ENCODE results near the gene AP2A2. TPM values are rescaled to one million over a fixed set of nuclear protein-coding genes. Genes with fewer than 3 reads are reported as not detected.

The AP2A2 gene
- total and polyA plus RNA-seq, 11 donors, result 20.4 to 71.4 (median 36.5) TPM

DNA sequence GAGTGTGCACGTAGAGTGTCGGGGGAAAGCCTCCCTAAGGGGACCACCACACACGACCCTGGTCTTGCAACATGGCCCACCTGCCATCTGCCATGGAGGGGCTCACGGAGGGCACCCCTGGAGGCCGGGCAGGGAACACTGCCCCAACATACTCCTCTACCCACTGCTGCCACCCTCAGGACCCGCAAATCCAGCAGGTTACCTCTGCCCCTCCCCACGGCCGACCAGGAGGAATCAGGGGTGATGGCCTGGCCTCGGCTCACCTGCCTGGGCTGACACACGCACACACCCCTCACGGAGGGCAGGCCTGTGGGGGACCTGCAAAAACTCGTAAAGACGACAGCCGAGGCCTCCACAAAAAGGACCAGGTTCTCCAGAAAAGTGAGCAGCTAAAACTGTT, 45.2 kb upstream of the AP2A2 start:
- 88 to 93% (median 90%) methylated on average over 8 to 14 of the region's 14 CpGs for WGBS, 4 donors
- Histone ChIP-seq H3K36me3 (peaks cover 0 to 34% (median 14%) of the 10 kb centered on the region in 9 donors), H3K4me1 (peaks cover 0 to 12% (median 0%) of the 10 kb centered on the region in 12 donors)

DNA sequence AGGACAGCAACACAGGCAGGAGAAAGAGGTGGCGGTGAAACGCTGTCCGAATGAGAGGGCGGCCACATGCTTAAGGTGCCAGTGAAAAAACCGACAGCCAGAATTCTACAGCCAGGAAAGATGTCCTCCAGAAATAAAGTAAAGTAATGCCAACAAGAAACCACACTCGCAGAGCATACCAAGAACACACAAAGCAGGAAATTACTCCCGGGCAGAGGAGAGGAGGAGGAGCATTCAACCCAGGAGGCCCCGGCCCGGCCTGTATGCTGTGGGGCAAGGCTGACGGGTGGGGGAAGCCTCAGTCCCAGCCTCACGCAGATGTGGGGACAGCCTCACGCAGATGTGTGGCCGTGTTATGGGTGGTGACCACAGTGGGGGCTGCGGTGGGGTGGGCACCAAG, 43.1 kb upstream of the AP2A2 start:
- no peak overlapping the region for H3K4me3 ChIP-seq
- WGBS, 4 donors, result 87 to 93% (median 92%) methylated on average over 9 to 14 of the region's 14 CpGs
- H3K36me3 ChIP-seq, result peaks cover 0 to 42% (median 18%) of the 10 kb centered on the region in 9 donors
- TF ChIP-seq, protein P1, sequence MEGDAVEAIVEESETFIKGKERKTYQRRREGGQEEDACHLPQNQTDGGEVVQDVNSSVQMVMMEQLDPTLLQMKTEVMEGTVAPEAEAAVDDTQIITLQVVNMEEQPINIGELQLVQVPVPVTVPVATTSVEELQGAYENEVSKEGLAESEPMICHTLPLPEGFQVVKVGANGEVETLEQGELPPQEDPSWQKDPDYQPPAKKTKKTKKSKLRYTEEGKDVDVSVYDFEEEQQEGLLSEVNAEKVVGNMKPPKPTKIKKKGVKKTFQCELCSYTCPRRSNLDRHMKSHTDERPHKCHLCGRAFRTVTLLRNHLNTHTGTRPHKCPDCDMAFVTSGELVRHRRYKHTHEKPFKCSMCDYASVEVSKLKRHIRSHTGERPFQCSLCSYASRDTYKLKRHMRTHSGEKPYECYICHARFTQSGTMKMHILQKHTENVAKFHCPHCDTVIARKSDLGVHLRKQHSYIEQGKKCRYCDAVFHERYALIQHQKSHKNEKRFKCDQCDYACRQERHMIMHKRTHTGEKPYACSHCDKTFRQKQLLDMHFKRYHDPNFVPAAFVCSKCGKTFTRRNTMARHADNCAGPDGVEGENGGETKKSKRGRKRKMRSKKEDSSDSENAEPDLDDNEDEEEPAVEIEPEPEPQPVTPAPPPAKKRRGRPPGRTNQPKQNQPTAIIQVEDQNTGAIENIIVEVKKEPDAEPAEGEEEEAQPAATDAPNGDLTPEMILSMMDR (IDR thresholded peaks at IDR 0.05), result no peak
- no peak for TF ChIP-seq POLR2A (IDR thresholded peaks at IDR 0.05)
- intact Hi-C loops (cut with DNase I), result no loop called here
- no peaks in the 10 kb centered on the region for H3K27me3 ChIP-seq
- no peak for DNase-seq
- H3K9me3 ChIP-seq, result no peaks in the 10 kb centered on the region
- no peak overlapping the region for H3K27ac ChIP-seq
- no peaks in the 10 kb centered on the region for H3K4me1 ChIP-seq
- ATAC-seq, result no peak

More for the DNA sequence above, 45.2 kb upstream of the AP2A2 start:
- Histone ChIP-seq H3K9me3 (no peaks in the 10 kb centered on the region), H3K27me3 (no peaks in the 10 kb centered on the region), H3K27ac (no peak overlapping the region), H3K4me3 (no peak overlapping the region)
- DNase-seq, result no peak
- TF ChIP-seq, protein P1 (IDR thresholded peaks at IDR 0.05), result no peak
- no peak for TF ChIP-seq POLR2A (IDR thresholded peaks at IDR 0.05)
- intact Hi-C loops (cut with DNase I), result no loop called here
- no peak for ATAC-seq

DNA sequence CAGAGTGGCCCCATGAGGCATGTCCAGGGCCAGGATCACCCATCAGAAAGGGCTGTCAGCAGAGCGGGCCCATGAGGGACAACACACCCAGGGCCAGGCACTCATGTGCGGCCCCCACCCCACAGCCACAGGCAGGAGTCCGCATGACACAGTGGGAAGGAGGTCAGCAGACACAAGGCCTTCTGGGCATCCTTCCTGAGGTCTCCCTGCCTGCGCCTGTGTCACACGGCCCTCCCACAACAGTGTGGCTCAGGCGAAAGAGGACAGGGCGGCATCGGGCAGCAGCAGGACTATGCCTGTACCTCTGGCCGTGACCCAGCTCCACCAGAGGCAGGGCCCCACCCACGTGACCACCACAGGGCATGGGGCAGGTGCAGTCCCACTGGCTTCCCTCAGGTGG, 42.1 kb upstream of the AP2A2 start:
- WGBS, 4 donors, result 84 to 88% (median 88%) methylated on average over 8 to 10 of the region's 10 CpGs
- H3K36me3 ChIP-seq, result peaks cover 0 to 42% (median 18%) of the 10 kb centered on the region in 9 donors
- DNase-seq (no peak), ATAC-seq (no peak)
- H3K27ac ChIP-seq, result no peak overlapping the region
- H3K4me1 ChIP-seq, result no peaks in the 10 kb centered on the region
- intact Hi-C loops (cut with DNase I), result no loop called here
- no peak overlapping the region for H3K4me3 ChIP-seq
- TF ChIP-seq POLR2A (IDR thresholded peaks at IDR 0.05), result no peak
- TF ChIP-seq, protein P1 (IDR thresholded peaks at IDR 0.05), result no peak
- no peaks in the 10 kb centered on the region for H3K9me3 ChIP-seq
- H3K27me3 ChIP-seq, result no peaks in the 10 kb centered on the region

DNA sequence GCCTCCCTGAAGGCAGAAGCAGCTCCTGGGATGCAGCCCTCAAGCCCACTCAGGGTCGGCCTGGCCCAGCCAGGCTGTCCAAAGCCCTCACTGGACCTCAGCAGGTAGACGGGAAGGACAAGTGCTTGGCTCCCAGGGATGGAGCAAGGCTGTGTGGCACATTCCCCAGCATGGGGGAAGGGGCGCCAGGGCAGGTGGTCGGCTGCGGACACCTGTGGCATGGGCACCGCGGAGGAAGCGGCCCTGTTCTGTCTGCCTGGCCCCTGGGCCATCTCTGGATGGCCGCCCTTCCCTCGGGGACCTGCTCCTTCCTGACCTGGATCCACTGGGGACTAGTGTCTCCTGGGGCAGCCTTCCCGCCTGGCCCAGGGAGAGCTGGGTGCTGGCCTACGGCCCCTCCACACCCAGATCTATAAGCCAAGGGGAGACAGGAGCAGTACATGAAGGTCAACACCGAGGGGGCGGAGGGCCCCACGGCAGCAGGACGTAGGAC, 41.0 kb upstream of the AP2A2 start:
- H3K36me3 ChIP-seq, result peaks cover 0 to 38% (median 17%) of the 10 kb centered on the region in 9 donors
- TF ChIP-seq POLR2A (IDR thresholded peaks at IDR 0.05), result no peak
- TF ChIP-seq, protein P1 (IDR thresholded peaks at IDR 0.05), result no peak

More for the DNA sequence above, 41.0 kb upstream of the AP2A2 start:
- Histone ChIP-seq H3K4me1 (no peaks in the 10 kb centered on the region), H3K4me3 (no peak overlapping the region), H3K27ac (no peak overlapping the region), H3K9me3 (no peaks in the 10 kb centered on the region), H3K27me3 (no peaks in the 10 kb centered on the region)
- DNase-seq, result no peak
- WGBS, 4 donors, result 81 to 88% (median 87%) methylated on average over 7 to 16 of the region's 16 CpGs
- no peak for ATAC-seq
- intact Hi-C loops (cut with DNase I), result no loop called here
